HEK293 (cell line): Measurements from ENCODE around the gene PRDM11.

Source experiments
- CTCF ChIA-PET: fragments of 350-600 bp; formaldehyde crosslinking; extraction: SDS; loops from one replicate; lab custom pipeline; 2021; ENCODE audit warnings: antibody characterized with exemption; lab: Yijun Ruan, JAX
- POLR2A ChIA-PET: fragments of 300-600 bp; formaldehyde crosslinking; extraction: SDS; loops from one replicate; lab custom pipeline; 2020; ENCODE audit warnings: antibody characterized with exemption, inconsistent platforms; lab: Yijun Ruan, JAX
- H3K27ac ChIP-seq: fragments of 200-500 bp; sonication (Bioruptor generic); 2 replicates; pipeline ENCODE4 v1.5.1; 2014; ENCODE audit warnings: low read depth, low read length, control low read depth, inconsistent platforms; ENCODE audit errors: extremely low read depth
- H3K36me3 ChIP-seq, 2 experiments: fragments of 200-500 bp in 1 of 2; sonication (Bioruptor generic) in 1 of 2; 1 replicate in 1 of 2; 2 replicates in 1 of 2; pipeline ENCODE4 v1.5.1; 2014 to 2017; ENCODE audit warnings: inconsistent platforms in 2 of 2, low read length in 2 of 2; ENCODE audit not compliant: control insufficient read depth in 2 of 2, insufficient read depth in 1 of 2
- H3K4me1 ChIP-seq: fragments of 200-500 bp; sonication (Bioruptor generic); 2 replicates; pipeline ENCODE4 v1.5.1; 2014; ENCODE audit warnings: mild to moderate bottlenecking, low read length, inconsistent platforms; ENCODE audit not compliant: control insufficient read depth, insufficient read depth
- H3K4me3 ChIP-seq: 2 replicates; pipeline ENCODE4 v1.5.1; 2011; ENCODE audit warnings: low read depth, mild to moderate bottlenecking, control low read depth, low read length, moderate library complexity
- H3K9me3 ChIP-seq: fragments of 200-500 bp; sonication (Bioruptor generic); 2 replicates; pipeline ENCODE4 v1.5.1; 2014; ENCODE audit warnings: low read depth, low read length, inconsistent platforms; ENCODE audit not compliant: control insufficient read depth, insufficient read depth
- EGR2 ChIP-seq: fragments of 450-650 bp; formaldehyde crosslinking; IDR thresholded peaks from 2 replicates; pipeline ENCODE4 v1.5.1; 2016; ENCODE audit warnings: low read depth, missing biosample characterization, missing genetic modification characterization
- HOXA7 ChIP-seq: sonication (generic); formaldehyde crosslinking; IDR thresholded peaks from 2 replicates; pipeline ENCODE4 v1.8.1; 2022; ENCODE audit warnings: missing genetic modification reagents, borderline replicate concordance
- KLF8 ChIP-seq: fragments of 450-650 bp; formaldehyde crosslinking; IDR thresholded peaks from 2 replicates; pipeline ENCODE4 v1.5.1; 2016; ENCODE audit warnings: missing biosample characterization, missing genetic modification characterization
- MZF1 ChIP-seq: fragments of 450-650 bp; formaldehyde crosslinking; IDR thresholded peaks from 2 replicates; pipeline ENCODE4 v1.5.1; 2017; ENCODE audit warnings: missing biosample characterization, missing genetic modification characterization, borderline replicate concordance
- PRDM2 ChIP-seq: fragments of 450-650 bp; formaldehyde crosslinking; IDR thresholded peaks from 2 replicates; pipeline ENCODE4 v1.5.1; 2016; ENCODE audit warnings: missing biosample characterization, missing genetic modification characterization, borderline replicate concordance
- SALL2 ChIP-seq: fragments of 450-650 bp; formaldehyde crosslinking; IDR thresholded peaks from 2 replicates; pipeline ENCODE4 v1.5.0; 2017; ENCODE audit warnings: missing biosample characterization, mild to moderate bottlenecking, missing genetic modification characterization, borderline replicate concordance
- TCF7L2 ChIP-seq: IDR thresholded peaks from 2 replicates; pipeline ENCODE4 v1.6.1; 2011; ENCODE audit warnings: low read depth, mild to moderate bottlenecking, inconsistent platforms, low read length, moderate library complexity, borderline replicate concordance
- ZNF174 ChIP-seq: fragments of 450-650 bp; formaldehyde crosslinking; IDR thresholded peaks from 2 replicates; pipeline ENCODE4 v1.5.0; 2017; ENCODE audit warnings: missing biosample characterization, mild to moderate bottlenecking, missing genetic modification characterization
- ZNF18 ChIP-seq: fragments of 450-650 bp; formaldehyde crosslinking; IDR thresholded peaks from 2 replicates; pipeline ENCODE4 v1.5.1; 2016; ENCODE audit warnings: missing biosample characterization, missing genetic modification characterization
- ZNF214 ChIP-seq: fragments of 450-650 bp; formaldehyde crosslinking; IDR thresholded peaks from 2 replicates; pipeline ENCODE4 v1.5.1; 2017; ENCODE audit warnings: missing biosample characterization, mild to moderate bottlenecking, missing genetic modification characterization, borderline replicate concordance
- ZNF248 ChIP-seq: fragments of 450-650 bp; formaldehyde crosslinking; IDR thresholded peaks from 2 replicates; pipeline ENCODE4 v1.5.1; 2017; ENCODE audit warnings: missing biosample characterization, missing genetic modification characterization
- ZNF362 ChIP-seq: fragments of 450-650 bp; formaldehyde crosslinking; IDR thresholded peaks from 2 replicates; pipeline ENCODE4 v1.5.1; 2016; ENCODE audit warnings: missing biosample characterization, missing genetic modification characterization
- ZNF398 ChIP-seq: fragments of 450-650 bp; formaldehyde crosslinking; IDR thresholded peaks from 2 replicates; pipeline ENCODE4 v1.5.1; 2017; ENCODE audit warnings: missing biosample characterization, missing genetic modification characterization
- ZNF449 ChIP-seq: fragments of 450-650 bp; formaldehyde crosslinking; IDR thresholded peaks from 2 replicates; pipeline ENCODE4 v1.5.1; 2017; ENCODE audit warnings: missing biosample characterization, mild to moderate bottlenecking, missing genetic modification characterization, moderate library complexity
- ZNF48 ChIP-seq: fragments of 450-650 bp; formaldehyde crosslinking; IDR thresholded peaks from 2 replicates; pipeline ENCODE4 v1.5.1; 2016; ENCODE audit warnings: missing biosample characterization, missing genetic modification characterization
- ZNF585B ChIP-seq: fragments of 450-650 bp; formaldehyde crosslinking; IDR thresholded peaks from 2 replicates; pipeline ENCODE4 v1.5.1; 2016; ENCODE audit warnings: missing biosample characterization, missing genetic modification characterization
- ZNF670 ChIP-seq: fragments of 450-650 bp; formaldehyde crosslinking; IDR thresholded peaks from 2 replicates; pipeline ENCODE4 v1.5.1; 2016; ENCODE audit warnings: missing biosample characterization, missing genetic modification characterization, low read depth
- ZNF776 ChIP-seq: fragments of 450-650 bp; formaldehyde crosslinking; IDR thresholded peaks from 2 replicates; pipeline ENCODE4 v1.5.0; 2017; ENCODE audit warnings: missing biosample characterization, missing genetic modification characterization, borderline replicate concordance
- ZNF785 ChIP-seq: fragments of 450-650 bp; formaldehyde crosslinking; IDR thresholded peaks from 2 replicates; pipeline ENCODE4 v1.5.1; 2016; ENCODE audit warnings: missing biosample characterization, missing genetic modification characterization
- ZSCAN23 ChIP-seq: fragments of 450-650 bp; formaldehyde crosslinking; IDR thresholded peaks from 2 replicates; pipeline ENCODE4 v1.5.1; 2016; ENCODE audit warnings: missing biosample characterization, missing genetic modification characterization
- ZSCAN5A ChIP-seq: fragments of 450-650 bp; formaldehyde crosslinking; IDR thresholded peaks from 2 replicates; pipeline ENCODE4 v1.5.1; 2016; ENCODE audit warnings: missing biosample characterization, missing genetic modification characterization

Gene PRDM11

GRCh38 chr11:45243967-45244366 is 97.5 kb downstream of the PRDM11 start (continued):
- TF ChIP-seq ZNF18 (tag by site-specific recombination) (no peak), ZNF670 (tag by site-specific recombination) (no peak), ZNF785 (no peak)

- Histone ChIP-seq H3K27ac (no peak overlapping the region), H3K9me3 (no peaks in the 10 kb centered on the region)
- TF ChIP-seq ZNF362: no peak
- TF ChIP-seq ZSCAN23 (tag by site-specific recombination): no peak
- TF ChIP-seq ZNF248: no peak
- no peak for TF ChIP-seq ZNF48 (tag by site-specific recombination)
- TF ChIP-seq ZNF585B (tag by site-specific recombination): no peak
- TF ChIP-seq EGR2 (tag by site-specific recombination): no peak; the same call in 1 of the 2 replicates
- no peak for TF ChIP-seq ZNF398
- TF ChIP-seq ZNF174 (tag by site-specific recombination): no peak
- no peak for TF ChIP-seq ZNF214
- no peak for TF ChIP-seq PRDM2 (tag by site-specific recombination)
- no peak for TF ChIP-seq ZNF449 (tag by site-specific recombination)
- TF ChIP-seq ZSCAN5A (tag by site-specific recombination): no peak
- TF ChIP-seq SALL2 (tag by site-specific recombination): no peak
- TF ChIP-seq ZNF776: no peak
- no peak for TF ChIP-seq HOXA7
- no peak for TF ChIP-seq TCF7L2
- no peak for TF ChIP-seq KLF8
- no peak for TF ChIP-seq MZF1 (tag by site-specific recombination)
- TF ChIP-seq, all 188 proteins: peak for 0
- H3K4me1 ChIP-seq: no peaks in the 10 kb centered on the region
- H3K36me3 ChIP-seq: no peaks in the 10 kb centered on the region
- no peak overlapping the region for H3K4me3 ChIP-seq
- POLR2A ChIA-PET: no interaction called here
- CTCF ChIA-PET: interaction anchor here (1.2 to 4.4 kb wide), 3 partner anchors 10 to 135 kb away, joined by 5 to 17 read pairs (median 7); no protein-coding TSS in a partner anchor
Observed at GRCh38 chr11:45245218-45246045, 99.0 kb downstream of the PRDM11 start.
